GM23248 (cell line): ENCODE measurements around the gene PAFAH1B2. TPM values are rescaled to one million over a fixed set of nuclear protein-coding genes. Genes with fewer than 3 reads are reported as not detected.

Experiments
- DNase-seq: peaks from one replicate; pipeline ENCODE4 v3.0.0-alpha.2; 2015
- H2AFZ ChIP-seq: fragments of 200-600 bp; sonication (generic); 2 replicates; pipeline ENCODE4 v1.6.1; 2016; ENCODE audit warnings: antibody characterized with exemption
- H3F3A ChIP-seq: fragments of 200-600 bp; sonication (generic); 2 replicates; pipeline ENCODE4 v1.6.1; 2016; ENCODE audit warnings: mild to moderate bottlenecking, antibody characterized with exemption, mixed run types; ENCODE audit not compliant: insufficient read depth
- H3K27ac ChIP-seq: fragments of 200-600 bp; sonication (generic); 2 replicates; pipeline ENCODE4 v1.5.1; 2016; ENCODE audit warnings: mild to moderate bottlenecking
- H3K27me3 ChIP-seq: fragments of 200-600 bp; sonication (generic); replicated peaks from 2 replicates; pipeline ENCODE4 v1.6.1; 2016; ENCODE audit warnings: mild to moderate bottlenecking; ENCODE audit not compliant: insufficient read depth
- H3K36me3 ChIP-seq: fragments of 200-600 bp; sonication (generic); 2 replicates; pipeline ENCODE4 v1.6.1; 2016; ENCODE audit warnings: low read depth, mild to moderate bottlenecking
- H3K4me1 ChIP-seq: fragments of 200-600 bp; sonication (generic); 2 replicates; pipeline ENCODE4 v1.6.1; 2016; ENCODE audit warnings: mild to moderate bottlenecking; ENCODE audit not compliant: insufficient read depth
- H3K4me2 ChIP-seq: fragments of 200-600 bp; sonication (generic); one replicate; pipeline ENCODE4 v1.6.1; 2016; ENCODE audit warnings: mild to moderate bottlenecking; ENCODE audit not compliant: unreplicated experiment
- H3K4me3 ChIP-seq: fragments of 200-600 bp; sonication (generic); 2 replicates; pipeline ENCODE4 v1.5.1; 2016; ENCODE audit warnings: mild to moderate bottlenecking
- H3K79me2 ChIP-seq: fragments of 200-600 bp; sonication (generic); 2 replicates; pipeline ENCODE4 v1.6.1; 2016; ENCODE audit warnings: mild to moderate bottlenecking; ENCODE audit not compliant: insufficient read depth
- H3K9ac ChIP-seq: fragments of 200-600 bp; sonication (generic); 2 replicates; pipeline ENCODE4 v1.6.1; 2016; ENCODE audit warnings: mild to moderate bottlenecking
- H3K9me2 ChIP-seq: fragments of 200-600 bp; sonication (generic); 2 replicates; pipeline ENCODE4 v1.6.1; 2016; ENCODE audit warnings: mixed run types, mild to moderate bottlenecking, moderate library complexity; ENCODE audit not compliant: insufficient read depth
- H3K9me3 ChIP-seq: fragments of 200-600 bp; sonication (generic); one replicate; pipeline ENCODE4 v1.6.1; 2017; ENCODE audit warnings: low read depth
- H4K20me1 ChIP-seq: fragments of 200-600 bp; sonication (generic); 2 replicates; pipeline ENCODE4 v1.6.0; 2016; ENCODE audit not compliant: insufficient read depth
- EZH2 ChIP-seq: fragments of 200-600 bp; sonication (generic); IDR thresholded peaks from 2 replicates; pipeline ENCODE4 v1.6.1; 2018; ENCODE audit warnings: antibody characterized with exemption, mild to moderate bottlenecking; ENCODE audit not compliant: insufficient read depth, poor library complexity, severe bottlenecking
- EZH2phosphoT487 ChIP-seq: fragments of 200-600 bp; sonication (generic); IDR thresholded peaks from 2 replicates; pipeline ENCODE4 v1.6.1; 2018; ENCODE audit warnings: antibody characterized with exemption, moderate library complexity, mild to moderate bottlenecking, low read depth; ENCODE audit not compliant: insufficient read depth
- WGBS, 2 experiments: methylation state at CpG; one replicate each; pipeline ENCODE4 v1.1.6; 2015 to 2017; ENCODE audit warnings: low lambda C conversion rate in 2 of 2, low coverage in 1 of 2; ENCODE audit errors: missing lambda C conversion rate in 2 of 2; 5-methylcytosine and 5-hydroxymethylcytosine counted together
- in situ Hi-C: fragments of 300-500 bp; cut with MboI; formaldehyde crosslinking; loops from 2 replicates; pipeline ENCODE4 v1.15.0; 2020
- polyA plus RNA-seq: library from polyadenylated mRNA; unstranded; fragments of >200 nt; fragmentation: Nextera tagmentation; extraction: Ambion mirVana; gene quantifications from 2 replicates; pipeline ENCODE4 v1.2.1, GENCODE V29; 2016
- total RNA-seq: library from RNA; depleted of rRNA; stranded (reverse); fragments of >200 nt; shearing (Covaris generic); gene quantifications from 2 replicates; pipeline ENCODE4 v1.2.3, GENCODE V29; 2014

PAFAH1B2 gene
- total and polyA plus RNA-seq, 2 experiments from 2014 or later = 116 to 140 TPM

- Histone ChIP-seq H3K4me2 (no peak overlapping the region), H3K4me3 (no peak overlapping the region), H3K27me3 (no peaks in the 10 kb centered on the region), H3K27ac (no peak overlapping the region), H3F3A (no peaks in the 10 kb centered on the region), H3K9me2 (no peaks in the 10 kb centered on the region), H3K36me3 (no peaks in the 10 kb centered on the region; the same call in 1 of the 2 replicates), H3K4me1 (no peaks in the 10 kb centered on the region), H3K9ac (no peak overlapping the region), H3K79me2 (no peaks in the 10 kb centered on the region), H2AFZ (no peak overlapping the region), H4K20me1 (no peaks in the 10 kb centered on the region), H3K9me3 (no peaks in the 10 kb centered on the region)
- WGBS, 2 experiments = 95% methylated on average over 15 to 16 of the region's 16 CpGs
- TF ChIP-seq EZH2phosphoT487 (no peak), EZH2 (no peak)
- no peak for DNase-seq
- in situ Hi-C loops = no loop called here
Observed at GRCh38 chr11:117187799-117188481, 43.9 kb downstream of the PAFAH1B2 start.

GRCh38 chr11:117188620-117189081 lies 44.6 kb downstream of the PAFAH1B2 start:
- H3K9me2 ChIP-seq = no peaks in the 10 kb centered on the region
- no peak overlapping the region for H2AFZ ChIP-seq
- DNase-seq = no peak
- no peak overlapping the region for H3K9ac ChIP-seq
- no peak overlapping the region for H3K27ac ChIP-seq
- TF ChIP-seq EZH2 (no peak), EZH2phosphoT487 (no peak)
- no peaks in the 10 kb centered on the region for H4K20me1 ChIP-seq
- no peaks in the 10 kb centered on the region for H3K79me2 ChIP-seq
- no peaks in the 10 kb centered on the region for H3K27me3 ChIP-seq
- no peak overlapping the region for H3K4me3 ChIP-seq
- WGBS, 2 experiments = 87% methylated on average over 20 of the region's 20 CpGs
- no peaks in the 10 kb centered on the region for H3F3A ChIP-seq
- no peaks in the 10 kb centered on the region; the same call in 1 of the 2 replicates for H3K36me3 ChIP-seq
- H3K4me2 ChIP-seq = no peak overlapping the region
- in situ Hi-C loops = no loop called here
- H3K4me1 ChIP-seq = no peaks in the 10 kb centered on the region
- no peaks in the 10 kb centered on the region for H3K9me3 ChIP-seq

GRCh38 chr11:117189191-117189940 lies 45.3 kb downstream of the PAFAH1B2 start:
- no peaks in the 10 kb centered on the region for H3K27me3 ChIP-seq
- TF ChIP-seq EZH2phosphoT487 (no peak), EZH2 (no peak)
- H3F3A ChIP-seq = no peaks in the 10 kb centered on the region
- no peaks in the 10 kb centered on the region for H3K4me1 ChIP-seq
- no peak for DNase-seq
- no peaks in the 10 kb centered on the region; the same call in 1 of the 2 replicates for H3K36me3 ChIP-seq
- no peak overlapping the region for H3K9ac ChIP-seq
- 94% methylated on average over 22 of the region's 22 CpGs for WGBS, 2 experiments
- no peak overlapping the region for H3K4me3 ChIP-seq
- in situ Hi-C loops = no loop called here
- H3K9me3 ChIP-seq = no peaks in the 10 kb centered on the region
- no peak overlapping the region for H2AFZ ChIP-seq
- no peaks in the 10 kb centered on the region for H4K20me1 ChIP-seq
- no peaks in the 10 kb centered on the region for H3K9me2 ChIP-seq
- no peak overlapping the region for H3K4me2 ChIP-seq
- H3K79me2 ChIP-seq = no peaks in the 10 kb centered on the region
- no peak overlapping the region for H3K27ac ChIP-seq

- no peaks in the 10 kb centered on the region for H3K9me3 ChIP-seq
- H3K36me3 ChIP-seq = no peaks in the 10 kb centered on the region; the same call in 1 of the 2 replicates
- no peaks in the 10 kb centered on the region for H3K79me2 ChIP-seq
- in situ Hi-C loops = no loop called here
- no peak overlapping the region for H3K9ac ChIP-seq
- no peaks in the 10 kb centered on the region for H4K20me1 ChIP-seq
- no peaks in the 10 kb centered on the region for H3K4me1 ChIP-seq
- DNase-seq = no peak
- H3K27me3 ChIP-seq = no peaks in the 10 kb centered on the region
- no peaks in the 10 kb centered on the region for H3K9me2 ChIP-seq
- H3K4me2 ChIP-seq = no peak overlapping the region
- no peak overlapping the region for H2AFZ ChIP-seq
- WGBS, 2 experiments = 81 to 84% methylated on average over 7 to 8 of the region's 8 CpGs
- H3K4me3 ChIP-seq = no peak overlapping the region
- TF ChIP-seq EZH2phosphoT487 = no peak
- TF ChIP-seq EZH2 = no peak
- H3K27ac ChIP-seq = no peak overlapping the region
- no peaks in the 10 kb centered on the region for H3F3A ChIP-seq
Observed at GRCh38 chr11:117189941-117190544, 46.0 kb downstream of the PAFAH1B2 start.
